ENCODE data around the gene CAPN1. TPM values are rescaled to one million over a fixed set of nuclear protein-coding genes. Genes with fewer than 3 reads are reported as not detected.

Gene CAPN1
- total RNA-seq, 1 donor from 2014 or later, result 48.4 TPM

DNA sequence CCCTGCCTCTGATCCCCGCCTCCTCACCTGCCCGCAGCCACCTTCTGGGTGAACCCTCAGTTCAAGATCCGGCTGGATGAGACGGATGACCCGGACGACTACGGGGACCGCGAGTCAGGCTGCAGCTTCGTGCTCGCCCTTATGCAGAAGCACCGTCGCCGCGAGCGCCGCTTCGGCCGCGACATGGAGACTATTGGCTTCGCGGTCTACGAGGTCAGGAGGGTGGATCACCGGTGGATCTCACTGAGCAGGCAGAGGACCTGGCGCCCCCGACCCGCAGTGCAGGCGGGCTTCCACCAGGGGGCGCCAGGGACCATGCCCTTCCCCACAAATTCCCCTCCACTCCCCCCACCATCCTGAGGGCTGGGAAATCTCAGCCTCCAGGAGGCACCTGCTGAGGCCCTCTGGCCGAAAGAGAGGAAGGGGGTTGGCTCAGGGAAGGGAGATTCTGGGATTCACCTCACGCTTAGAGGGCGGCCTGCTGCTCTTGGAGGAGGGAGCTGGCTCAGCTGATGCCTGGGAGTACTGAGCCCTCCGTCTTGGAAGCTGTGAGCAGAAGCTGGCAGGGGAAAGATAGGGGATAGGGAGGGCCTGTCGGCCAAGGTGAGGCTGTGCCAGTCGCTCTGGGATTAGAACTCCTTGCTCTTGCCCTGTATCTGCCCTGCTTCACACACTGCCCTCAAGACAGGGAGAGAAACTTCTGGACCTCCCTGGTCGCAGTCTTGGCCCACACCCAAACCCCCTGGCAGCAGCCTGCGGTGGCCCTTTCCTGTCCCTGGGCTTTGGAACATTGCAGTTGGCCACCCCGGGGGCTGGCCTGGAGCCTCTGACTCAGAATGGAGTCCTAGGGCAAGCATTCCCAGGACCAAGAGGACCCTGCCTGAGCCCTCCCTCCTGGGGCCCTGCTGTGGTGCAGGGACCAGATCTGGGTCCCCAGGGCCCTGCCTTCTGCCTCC lies 23.2 kb downstream of the CAPN1 start:
- Mint-ChIP-seq H3K9me3 (no peaks in the 10 kb centered on the region), H3K36me3 (ENCODE audit: low read depth) (no peaks in the 10 kb centered on the region), H3K4me1 (no peaks in the 10 kb centered on the region), H3K27me3 (ENCODE audit: low read depth) (no peaks in the 10 kb centered on the region), H3K27ac (ENCODE audit: unreplicated experiment) (no peak overlapping the region), H3K4me3 (no peak overlapping the region)
- TF ChIP-seq CTCF (conservative IDR thresholded peaks at IDR 0.05), result peak; percentile 91
- peak; percentile 61 for DNase-seq (ENCODE audit: low read depth, low spot score)

GRCh38 chr11:65205602-65205967 lies 23.9 kb downstream of the CAPN1 start:
- Mint-ChIP-seq H3K9me3 (no peaks in the 10 kb centered on the region), H3K27ac (ENCODE audit: unreplicated experiment) (no peak overlapping the region), H3K27me3 (ENCODE audit: low read depth) (no peaks in the 10 kb centered on the region), H3K36me3 (ENCODE audit: low read depth) (no peaks in the 10 kb centered on the region), H3K4me1 (no peaks in the 10 kb centered on the region), H3K4me3 (no peak overlapping the region)
- TF ChIP-seq CTCF (conservative IDR thresholded peaks at IDR 0.05), result no peak
- no peak for DNase-seq (ENCODE audit: low read depth, low spot score)

GRCh38 chr11:65206441-65206841 lies 24.7 kb downstream of the CAPN1 start:
- no peak for DNase-seq (ENCODE audit: low read depth, low spot score)
- H3K36me3 Mint-ChIP-seq (ENCODE audit: low read depth), result no peaks in the 10 kb centered on the region
- H3K27me3 Mint-ChIP-seq (ENCODE audit: low read depth), result no peaks in the 10 kb centered on the region
- H3K9me3 Mint-ChIP-seq, result no peaks in the 10 kb centered on the region
- H3K27ac Mint-ChIP-seq (ENCODE audit: unreplicated experiment), result no peak overlapping the region
- no peak overlapping the region for H3K4me3 Mint-ChIP-seq
- no peaks in the 10 kb centered on the region for H3K4me1 Mint-ChIP-seq
- no peak for TF ChIP-seq CTCF (conservative IDR thresholded peaks at IDR 0.05)

- no peaks in the 10 kb centered on the region for H3K36me3 Mint-ChIP-seq (ENCODE audit: low read depth)
- no peaks in the 10 kb centered on the region for H3K4me1 Mint-ChIP-seq
- no peaks in the 10 kb centered on the region for H3K9me3 Mint-ChIP-seq
- no peak overlapping the region for H3K4me3 Mint-ChIP-seq
- H3K27ac Mint-ChIP-seq (ENCODE audit: unreplicated experiment), result no peak overlapping the region
- TF ChIP-seq CTCF (conservative IDR thresholded peaks at IDR 0.05), result no peak
- no peaks in the 10 kb centered on the region for H3K27me3 Mint-ChIP-seq (ENCODE audit: low read depth)
- DNase-seq (ENCODE audit: low read depth, low spot score), result no peak
Measured at GRCh38 chr11:65206901-65207300, 25.2 kb downstream of the CAPN1 start.

DNA sequence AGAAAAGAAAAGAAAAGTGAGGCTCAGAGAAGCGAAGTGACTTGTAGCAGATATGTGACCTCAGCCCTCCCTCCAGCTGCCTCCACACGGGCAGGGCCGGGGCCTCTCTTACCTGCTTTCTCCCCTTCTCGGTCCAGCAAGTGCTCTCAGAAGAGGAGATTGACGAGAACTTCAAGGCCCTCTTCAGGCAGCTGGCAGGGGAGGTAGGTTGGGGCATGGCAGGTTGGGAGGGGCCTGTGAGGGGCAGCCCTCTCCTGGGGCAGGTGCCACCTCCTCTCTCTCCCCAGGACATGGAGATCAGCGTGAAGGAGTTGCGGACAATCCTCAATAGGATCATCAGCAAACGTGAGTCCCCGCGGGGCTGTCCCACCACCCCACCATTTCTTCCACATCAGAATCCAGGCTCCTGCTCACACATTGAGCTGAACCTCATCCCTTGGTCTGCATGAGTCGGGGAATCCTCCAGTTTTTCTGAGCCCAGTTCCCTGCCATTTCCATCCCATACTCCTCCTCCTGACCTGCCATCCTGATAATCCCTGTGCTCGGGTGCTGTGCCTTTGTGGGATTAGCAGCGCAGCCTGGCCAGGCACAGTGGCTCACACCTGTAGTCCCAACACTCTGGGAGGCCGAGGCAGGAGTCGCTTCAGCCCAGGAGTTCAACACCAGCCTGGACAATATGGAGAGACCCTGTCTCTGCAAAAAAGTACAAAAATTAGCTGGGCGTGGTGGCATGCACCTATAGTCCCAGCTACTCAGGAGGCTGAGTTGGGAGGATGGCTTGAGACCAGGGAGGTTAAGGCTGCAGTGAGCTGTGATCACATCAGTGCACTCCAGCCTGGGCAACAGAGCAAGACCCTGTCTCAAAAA lies 26.4 kb downstream of the CAPN1 start:
- DNase-seq (ENCODE audit: low read depth, low spot score), result no peak
- H3K36me3 Mint-ChIP-seq (ENCODE audit: low read depth), result no peaks in the 10 kb centered on the region
- H3K27ac Mint-ChIP-seq (ENCODE audit: unreplicated experiment), result no peak overlapping the region
- no peak for TF ChIP-seq CTCF (conservative IDR thresholded peaks at IDR 0.05)
- H3K4me3 Mint-ChIP-seq, result no peak overlapping the region
- H3K27me3 Mint-ChIP-seq (ENCODE audit: low read depth), result no peaks in the 10 kb centered on the region
- no peaks in the 10 kb centered on the region for H3K9me3 Mint-ChIP-seq
- H3K4me1 Mint-ChIP-seq, result peaks cover under 1% of the 10 kb centered on the region
